Smooth muscle cell (in vitro differentiated cells): Measurements from ENCODE around the gene TPPP3. TPM values are rescaled to one million over a fixed set of nuclear protein-coding genes. Genes with fewer than 3 reads are reported as not detected.

Experiments used
- DNase-seq: peaks from one replicate; lab custom pipeline; 2025; ENCODE audit not compliant: unreplicated experiment; lab: John Stamatoyannopoulos, UW
- H2AFZ ChIP-seq: fragments of 200-600 bp; sonication (generic); 2 replicates; pipeline ENCODE4 v1.6.0; 2016; ENCODE audit warnings: antibody characterized with exemption, low read depth, mild to moderate bottlenecking
- H3F3A ChIP-seq: fragments of 200-600 bp; sonication (generic); 2 replicates; pipeline ENCODE4 v1.6.0; 2017; ENCODE audit warnings: antibody characterized with exemption, low read depth
- H3K27ac ChIP-seq: fragments of 200-600 bp; sonication (generic); 2 replicates; pipeline ENCODE4 v1.5.1; 2016; ENCODE audit warnings: low read depth, mild to moderate bottlenecking
- H3K27me3 ChIP-seq: fragments of 200-600 bp; sonication (generic); 2 replicates; pipeline ENCODE4 v1.6.1; 2016; ENCODE audit warnings: low read depth, mild to moderate bottlenecking
- H3K36me3 ChIP-seq: fragments of 200-600 bp; sonication (generic); 2 replicates; pipeline ENCODE4 v1.5.1; 2016; ENCODE audit warnings: low read depth
- H3K4me1 ChIP-seq: fragments of 200-600 bp; sonication (generic); 2 replicates; pipeline ENCODE4 v1.5.1; 2016; ENCODE audit warnings: low read depth
- H3K4me2 ChIP-seq: fragments of 200-600 bp; sonication (generic); 2 replicates; pipeline ENCODE4 v1.6.0; 2016; ENCODE audit warnings: mild to moderate bottlenecking
- H3K4me3 ChIP-seq: fragments of 200-600 bp; sonication (generic); 2 replicates; pipeline ENCODE4 v1.5.1; 2016; ENCODE audit warnings: mild to moderate bottlenecking
- H3K79me2 ChIP-seq: fragments of 200-600 bp; sonication (generic); 2 replicates; pipeline ENCODE4 v1.6.0; 2016; ENCODE audit warnings: low read depth, mild to moderate bottlenecking
- H3K9ac ChIP-seq: fragments of 200-600 bp; sonication (generic); 2 replicates; pipeline ENCODE4 v1.6.0; 2016; ENCODE audit warnings: low read depth
- H3K9me3 ChIP-seq: fragments of 200-600 bp; sonication (generic); replicated peaks from 2 replicates; pipeline ENCODE4 v1.5.1; 2016; ENCODE audit warnings: low read depth
- H4K20me1 ChIP-seq: fragments of 200-600 bp; sonication (generic); 2 replicates; pipeline ENCODE4 v1.6.0; 2016; ENCODE audit warnings: low read depth
- WGBS: methylation state at CpG from one replicate; pipeline ENCODE4 v1.1.7; 2016; ENCODE audit warnings: low lambda C conversion rate; 5-methylcytosine and 5-hydroxymethylcytosine counted together
- polyA plus RNA-seq: library from polyadenylated mRNA; unstranded; fragments of >200 nt; fragmentation: Nextera tagmentation; extraction: Ambion mirVana; gene quantifications from 2 replicates; pipeline ENCODE4 v1.2.1, GENCODE V29; 2016
- total RNA-seq: library from RNA; depleted of rRNA; stranded (reverse); fragments of >200 nt; gene quantifications from 2 replicates; pipeline ENCODE4 v1.2.3, GENCODE V29; 2014
- TF ChIP-seq, protein P1 (sequence below): fragments of 200-600 bp; sonication (generic); IDR thresholded peaks from 2 replicates; pipeline ENCODE4 v1.5.1; 2017; ENCODE audit warnings: borderline replicate concordance, mild to moderate bottlenecking, antibody characterized with exemption; ENCODE audit not compliant: insufficient read depth, poor library complexity, severe bottlenecking

The TPPP3 gene
- total and polyA plus RNA-seq, 2 experiments from 2014 or later, result 1.3 to 1.9 TPM

DNA sequence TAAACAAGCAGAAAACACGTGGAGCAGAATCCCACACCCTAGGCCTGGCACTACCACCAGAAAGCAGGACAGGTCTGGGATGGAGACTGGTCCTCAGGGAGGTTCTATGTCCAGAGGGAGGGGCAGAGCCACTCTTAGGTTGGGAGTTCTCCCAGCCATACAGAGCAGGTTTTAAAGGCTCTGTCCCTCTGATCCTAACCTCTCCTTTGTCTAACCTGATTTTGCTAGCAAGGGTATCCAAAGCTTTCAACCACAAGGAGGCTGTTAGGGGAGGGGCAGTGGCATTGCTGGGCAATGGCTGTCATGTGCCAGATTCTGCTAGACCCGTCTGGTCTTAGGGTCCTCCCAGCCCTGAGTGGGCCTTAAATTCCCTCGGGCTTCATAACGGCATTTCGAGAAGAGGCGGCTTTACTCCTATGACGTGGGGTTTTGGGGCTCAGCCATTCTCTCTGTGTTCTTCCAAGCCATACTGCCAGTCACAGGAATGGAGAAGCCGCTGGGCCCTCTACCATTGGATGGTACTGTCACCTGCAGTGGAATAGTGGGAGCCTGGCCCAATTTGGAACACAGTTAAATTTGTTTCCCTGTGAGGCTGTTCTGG lies 5.7 kb downstream of the TPPP3 start:
- Histone ChIP-seq H3K27me3 (peaks cover 27% of the 10 kb centered on the region), H4K20me1 (no peaks in the 10 kb centered on the region), H3K9ac (no peak overlapping the region), H3K27ac (no peak overlapping the region), H3K4me3 (no peak overlapping the region), H2AFZ (no peak overlapping the region), H3K9me3 (no peaks in the 10 kb centered on the region), H3K4me2 (no peak overlapping the region), H3K79me2 (no peaks in the 10 kb centered on the region), H3K36me3 (no peaks in the 10 kb centered on the region), H3F3A (no peaks in the 10 kb centered on the region), H3K4me1 (no peaks in the 10 kb centered on the region)
- no peak for DNase-seq
- WGBS, result 81% methylated on average over 8 of the region's 8 CpGs
- TF ChIP-seq, protein P1, sequence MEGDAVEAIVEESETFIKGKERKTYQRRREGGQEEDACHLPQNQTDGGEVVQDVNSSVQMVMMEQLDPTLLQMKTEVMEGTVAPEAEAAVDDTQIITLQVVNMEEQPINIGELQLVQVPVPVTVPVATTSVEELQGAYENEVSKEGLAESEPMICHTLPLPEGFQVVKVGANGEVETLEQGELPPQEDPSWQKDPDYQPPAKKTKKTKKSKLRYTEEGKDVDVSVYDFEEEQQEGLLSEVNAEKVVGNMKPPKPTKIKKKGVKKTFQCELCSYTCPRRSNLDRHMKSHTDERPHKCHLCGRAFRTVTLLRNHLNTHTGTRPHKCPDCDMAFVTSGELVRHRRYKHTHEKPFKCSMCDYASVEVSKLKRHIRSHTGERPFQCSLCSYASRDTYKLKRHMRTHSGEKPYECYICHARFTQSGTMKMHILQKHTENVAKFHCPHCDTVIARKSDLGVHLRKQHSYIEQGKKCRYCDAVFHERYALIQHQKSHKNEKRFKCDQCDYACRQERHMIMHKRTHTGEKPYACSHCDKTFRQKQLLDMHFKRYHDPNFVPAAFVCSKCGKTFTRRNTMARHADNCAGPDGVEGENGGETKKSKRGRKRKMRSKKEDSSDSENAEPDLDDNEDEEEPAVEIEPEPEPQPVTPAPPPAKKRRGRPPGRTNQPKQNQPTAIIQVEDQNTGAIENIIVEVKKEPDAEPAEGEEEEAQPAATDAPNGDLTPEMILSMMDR, result no peak

DNA sequence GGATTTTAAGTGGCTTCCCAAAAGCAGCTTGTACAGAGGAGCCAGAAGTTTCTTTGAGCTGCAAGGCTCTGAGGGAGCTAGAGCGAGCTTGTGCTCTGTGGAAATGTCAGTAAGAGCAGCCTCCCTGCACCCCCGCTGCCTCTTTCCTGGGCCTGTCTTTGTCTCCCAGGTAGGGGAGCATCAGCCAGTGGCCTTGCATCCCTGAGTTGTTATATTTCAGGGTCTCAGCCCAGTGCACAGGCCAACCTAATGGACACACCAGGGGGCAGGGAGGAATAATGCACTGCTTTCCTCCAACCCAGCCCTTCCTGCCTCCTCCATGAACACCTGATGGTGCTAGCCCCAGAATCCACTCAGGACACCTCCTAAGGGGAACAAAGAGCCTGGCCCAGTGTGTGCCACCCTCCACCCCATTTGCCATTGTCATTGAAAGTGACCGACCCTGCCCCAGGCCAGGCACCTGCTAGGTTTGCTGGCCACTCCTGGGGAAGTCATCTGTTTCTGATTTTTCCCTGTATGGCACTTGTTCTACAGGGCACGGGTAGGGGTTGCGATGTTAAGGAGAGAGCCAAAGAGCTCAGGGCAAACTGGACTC lies 6.3 kb downstream of the TPPP3 start:
- H3K79me2 ChIP-seq, result no peaks in the 10 kb centered on the region
- H2AFZ ChIP-seq, result no peak overlapping the region
- H3K36me3 ChIP-seq, result no peaks in the 10 kb centered on the region
- no peaks in the 10 kb centered on the region for H3K9me3 ChIP-seq
- WGBS, result 83% methylated on average over 5 of the region's 5 CpGs
- no peak overlapping the region for H3K27ac ChIP-seq
- no peak overlapping the region for H3K4me3 ChIP-seq
- H4K20me1 ChIP-seq, result no peaks in the 10 kb centered on the region
- peaks cover 27% of the 10 kb centered on the region for H3K27me3 ChIP-seq
- TF ChIP-seq, protein P1, result no peak
- H3K4me2 ChIP-seq, result no peak overlapping the region
- H3K4me1 ChIP-seq, result no peaks in the 10 kb centered on the region
- no peak for DNase-seq
- H3K9ac ChIP-seq, result no peak overlapping the region
- H3F3A ChIP-seq, result no peaks in the 10 kb centered on the region

DNA sequence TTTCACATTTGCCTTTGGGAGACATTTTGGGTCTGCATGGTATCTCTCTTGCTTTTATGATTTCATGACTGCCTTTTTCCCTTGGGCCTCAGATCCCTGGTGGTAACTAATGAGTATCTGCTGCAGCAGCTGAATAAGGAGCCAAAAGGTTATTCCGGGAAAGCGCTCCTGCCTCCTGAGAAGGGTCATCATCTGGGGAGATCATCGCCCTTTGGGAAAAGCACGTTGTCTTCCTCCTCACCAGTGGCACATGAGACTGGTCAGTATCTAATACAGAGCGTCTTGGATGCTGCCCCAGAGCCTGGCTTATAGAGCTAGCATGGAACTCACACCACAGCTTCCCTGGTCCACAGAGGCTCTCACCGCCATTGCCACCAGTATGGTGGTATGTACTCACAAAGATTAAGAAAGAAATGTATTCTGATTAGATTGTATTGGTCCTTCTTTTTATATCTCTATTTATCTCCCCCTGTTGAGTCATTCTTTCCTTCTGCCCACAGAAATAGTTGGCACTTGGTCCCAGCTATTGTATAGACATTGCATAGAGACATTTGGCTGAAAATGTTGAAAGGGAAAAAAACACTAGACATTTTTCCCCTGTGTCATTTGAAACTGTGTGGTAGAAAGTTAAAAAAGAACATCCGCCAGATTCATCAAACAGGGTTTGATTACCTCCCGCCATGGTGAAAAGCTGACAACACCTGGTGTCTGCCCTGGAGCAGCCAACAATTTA lies 8.4 kb downstream of the TPPP3 start:
- H2AFZ ChIP-seq, result no peak overlapping the region
- no peak for DNase-seq
- H3K79me2 ChIP-seq, result no peaks in the 10 kb centered on the region
- no peak overlapping the region for H3K27ac ChIP-seq
- H3F3A ChIP-seq, result no peaks in the 10 kb centered on the region
- no peaks in the 10 kb centered on the region for H4K20me1 ChIP-seq
- H3K36me3 ChIP-seq, result no peaks in the 10 kb centered on the region
- 91% methylated on average over 8 of the region's 8 CpGs for WGBS
- no peak overlapping the region for H3K4me2 ChIP-seq
- H3K27me3 ChIP-seq, result peaks cover 31% of the 10 kb centered on the region
- no peaks in the 10 kb centered on the region for H3K4me1 ChIP-seq
- TF ChIP-seq, protein P1, result no peak
- no peaks in the 10 kb centered on the region for H3K9me3 ChIP-seq
- H3K4me3 ChIP-seq, result no peak overlapping the region
- no peak overlapping the region for H3K9ac ChIP-seq
